ENCODE measurements around the gene RBM10. TPM values are rescaled to one million over a fixed set of nuclear protein-coding genes. Genes with fewer than 3 reads are reported as not detected.

The RBM10 gene
- total and polyA plus RNA-seq, 2 of the 13 experiments (the other 11 are each of a cell fraction or from before 2014, with no cell fraction given): 15.9 to 43.1 TPM

DNA sequence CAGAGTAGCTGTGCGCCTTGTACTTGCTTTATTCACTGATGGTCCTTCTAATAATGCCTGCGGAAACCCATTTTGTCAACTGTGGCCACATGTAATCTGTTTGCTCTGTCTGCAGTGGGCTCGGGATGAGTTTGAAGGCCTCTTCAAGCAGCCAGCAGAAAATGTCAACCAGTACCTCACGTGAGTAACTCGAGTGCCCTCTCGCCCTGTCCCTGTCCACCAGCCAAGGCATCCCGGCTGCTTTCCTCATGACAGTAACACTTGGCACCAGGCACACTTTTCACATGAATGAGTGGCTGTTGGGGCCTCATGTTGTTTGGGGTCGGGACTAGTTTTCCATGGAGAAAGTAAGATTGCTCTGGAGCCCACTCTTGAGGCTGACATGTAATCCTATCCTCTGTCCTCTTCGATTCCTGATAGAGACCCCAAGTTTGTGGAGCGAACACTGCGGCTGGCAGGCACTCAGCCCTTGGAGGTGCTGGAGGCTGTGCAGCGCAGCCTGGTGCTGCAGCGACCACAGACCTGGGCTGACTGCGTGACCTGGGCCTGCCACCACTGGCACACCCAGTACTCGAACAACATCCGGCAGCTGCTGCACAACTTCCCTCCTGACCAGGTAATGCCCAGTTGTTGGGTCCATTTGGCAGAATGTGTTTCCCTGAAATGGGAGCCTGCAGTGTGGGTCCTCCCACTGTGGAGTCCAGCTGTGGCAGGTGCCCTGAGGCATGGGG, 64.7 kb downstream of the RBM10 start (continued):
- TF ChIP-seq NONO (IDR thresholded peaks at IDR 0.05) (no peak), NONO (CRISPR knock-in tag; conservative IDR thresholded peaks at IDR 0.05) (no peak), TBX3 (IDR thresholded peaks at IDR 0.05; ENCODE audit: borderline replicate concordance) (no peak), KDM3A (CRISPR knock-in tag; IDR thresholded peaks at IDR 0.05; ENCODE audit: low read depth) (no peak), MAZ (IDR thresholded peaks at IDR 0.05; ENCODE audit: borderline replicate concordance, low read depth, low read length) (no peak), MAZ (CRISPR knock-in tag; IDR thresholded peaks at IDR 0.05; ENCODE audit: low read depth) (no peak), SP2 (CRISPR knock-in tag; IDR thresholded peaks at IDR 0.05) (no peak), NFE2L2 (IDR thresholded peaks at IDR 0.05; ENCODE audit: low read length) (no peak), ASH2L (IDR thresholded peaks at IDR 0.05; ENCODE audit: insufficient read length, low read depth, low read length) (no peak), HHEX (CRISPR knock-in tag; IDR thresholded peaks at IDR 0.05) (no peak)
- TF ChIP-seq, protein P1, sequence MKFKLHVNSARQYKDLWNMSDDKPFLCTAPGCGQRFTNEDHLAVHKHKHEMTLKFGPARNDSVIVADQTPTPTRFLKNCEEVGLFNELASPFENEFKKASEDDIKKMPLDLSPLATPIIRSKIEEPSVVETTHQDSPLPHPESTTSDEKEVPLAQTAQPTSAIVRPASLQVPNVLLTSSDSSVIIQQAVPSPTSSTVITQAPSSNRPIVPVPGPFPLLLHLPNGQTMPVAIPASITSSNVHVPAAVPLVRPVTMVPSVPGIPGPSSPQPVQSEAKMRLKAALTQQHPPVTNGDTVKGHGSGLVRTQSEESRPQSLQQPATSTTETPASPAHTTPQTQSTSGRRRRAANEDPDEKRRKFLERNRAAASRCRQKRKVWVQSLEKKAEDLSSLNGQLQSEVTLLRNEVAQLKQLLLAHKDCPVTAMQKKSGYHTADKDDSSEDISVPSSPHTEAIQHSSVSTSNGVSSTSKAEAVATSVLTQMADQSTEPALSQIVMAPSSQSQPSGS (CRISPR knock-in tag; IDR thresholded peaks at IDR 0.05): no peak
- TF ChIP-seq, protein P2, sequence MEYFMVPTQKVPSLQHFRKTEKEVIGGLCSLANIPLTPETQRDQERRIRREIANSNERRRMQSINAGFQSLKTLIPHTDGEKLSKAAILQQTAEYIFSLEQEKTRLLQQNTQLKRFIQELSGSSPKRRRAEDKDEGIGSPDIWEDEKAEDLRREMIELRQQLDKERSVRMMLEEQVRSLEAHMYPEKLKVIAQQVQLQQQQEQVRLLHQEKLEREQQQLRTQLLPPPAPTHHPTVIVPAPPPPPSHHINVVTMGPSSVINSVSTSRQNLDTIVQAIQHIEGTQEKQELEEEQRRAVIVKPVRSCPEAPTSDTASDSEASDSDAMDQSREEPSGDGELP (IDR thresholded peaks at IDR 0.05; ENCODE audit: borderline replicate concordance, low read depth): no peak
- TF ChIP-seq, protein P3, sequence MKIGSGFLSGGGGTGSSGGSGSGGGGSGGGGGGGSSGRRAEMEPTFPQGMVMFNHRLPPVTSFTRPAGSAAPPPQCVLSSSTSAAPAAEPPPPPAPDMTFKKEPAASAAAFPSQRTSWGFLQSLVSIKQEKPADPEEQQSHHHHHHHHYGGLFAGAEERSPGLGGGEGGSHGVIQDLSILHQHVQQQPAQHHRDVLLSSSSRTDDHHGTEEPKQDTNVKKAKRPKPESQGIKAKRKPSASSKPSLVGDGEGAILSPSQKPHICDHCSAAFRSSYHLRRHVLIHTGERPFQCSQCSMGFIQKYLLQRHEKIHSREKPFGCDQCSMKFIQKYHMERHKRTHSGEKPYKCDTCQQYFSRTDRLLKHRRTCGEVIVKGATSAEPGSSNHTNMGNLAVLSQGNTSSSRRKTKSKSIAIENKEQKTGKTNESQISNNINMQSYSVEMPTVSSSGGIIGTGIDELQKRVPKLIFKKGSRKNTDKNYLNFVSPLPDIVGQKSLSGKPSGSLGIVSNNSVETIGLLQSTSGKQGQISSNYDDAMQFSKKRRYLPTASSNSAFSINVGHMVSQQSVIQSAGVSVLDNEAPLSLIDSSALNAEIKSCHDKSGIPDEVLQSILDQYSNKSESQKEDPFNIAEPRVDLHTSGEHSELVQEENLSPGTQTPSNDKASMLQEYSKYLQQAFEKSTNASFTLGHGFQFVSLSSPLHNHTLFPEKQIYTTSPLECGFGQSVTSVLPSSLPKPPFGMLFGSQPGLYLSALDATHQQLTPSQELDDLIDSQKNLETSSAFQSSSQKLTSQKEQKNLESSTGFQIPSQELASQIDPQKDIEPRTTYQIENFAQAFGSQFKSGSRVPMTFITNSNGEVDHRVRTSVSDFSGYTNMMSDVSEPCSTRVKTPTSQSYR (CRISPR knock-in tag; IDR thresholded peaks at IDR 0.05; ENCODE audit: borderline replicate concordance): no peak
- TF ChIP-seq, protein P4, sequence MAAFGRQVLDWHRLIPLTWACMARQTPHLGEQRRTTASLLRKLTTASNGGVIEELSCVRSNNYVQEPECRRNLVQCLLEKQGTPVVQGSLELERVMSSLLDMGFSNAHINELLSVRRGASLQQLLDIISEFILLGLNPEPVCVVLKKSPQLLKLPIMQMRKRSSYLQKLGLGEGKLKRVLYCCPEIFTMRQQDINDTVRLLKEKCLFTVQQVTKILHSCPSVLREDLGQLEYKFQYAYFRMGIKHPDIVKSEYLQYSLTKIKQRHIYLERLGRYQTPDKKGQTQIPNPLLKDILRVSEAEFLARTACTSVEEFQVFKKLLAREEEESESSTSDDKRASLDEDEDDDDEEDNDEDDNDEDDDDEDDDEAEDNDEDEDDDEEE (CRISPR knock-in tag; IDR thresholded peaks at IDR 0.05): no peak

Measured in HepG2 (cell line).